ENCODE results near the gene IMMP2L. TPM values are rescaled to one million over a fixed set of nuclear protein-coding genes. Genes with fewer than 3 reads are reported as not detected.

Gene IMMP2L
- total RNA-seq, 1 donor from 2014 or later = 11.2 TPM

DNA sequence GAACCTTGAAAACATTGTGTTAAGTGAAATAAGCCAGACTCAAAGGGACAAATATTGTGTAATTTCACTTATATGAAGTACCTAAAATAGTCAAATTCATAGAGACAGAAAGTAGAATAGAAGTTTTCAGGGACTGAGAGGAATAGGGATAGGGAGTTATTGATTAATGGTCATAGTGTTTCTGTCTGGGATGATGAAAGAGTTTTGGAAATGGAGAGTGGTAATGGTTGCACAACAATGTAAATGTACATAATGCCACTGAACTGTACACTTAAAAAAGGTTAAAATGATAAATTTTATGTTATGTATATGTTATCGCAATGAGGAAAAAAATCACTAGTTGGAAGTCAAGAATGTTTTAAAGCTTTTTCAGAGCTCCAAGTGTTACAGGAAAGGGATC is 33.5 kb upstream of the IMMP2L start:
- H3K4me3 Mint-ChIP-seq (ENCODE audit: unreplicated experiment) = no peak overlapping the region
- H3K4me1 Mint-ChIP-seq (ENCODE audit: unreplicated experiment) = no peaks in the 10 kb centered on the region
- H3K27ac Mint-ChIP-seq (ENCODE audit: unreplicated experiment) = no peak overlapping the region
- TF ChIP-seq, protein P1, sequence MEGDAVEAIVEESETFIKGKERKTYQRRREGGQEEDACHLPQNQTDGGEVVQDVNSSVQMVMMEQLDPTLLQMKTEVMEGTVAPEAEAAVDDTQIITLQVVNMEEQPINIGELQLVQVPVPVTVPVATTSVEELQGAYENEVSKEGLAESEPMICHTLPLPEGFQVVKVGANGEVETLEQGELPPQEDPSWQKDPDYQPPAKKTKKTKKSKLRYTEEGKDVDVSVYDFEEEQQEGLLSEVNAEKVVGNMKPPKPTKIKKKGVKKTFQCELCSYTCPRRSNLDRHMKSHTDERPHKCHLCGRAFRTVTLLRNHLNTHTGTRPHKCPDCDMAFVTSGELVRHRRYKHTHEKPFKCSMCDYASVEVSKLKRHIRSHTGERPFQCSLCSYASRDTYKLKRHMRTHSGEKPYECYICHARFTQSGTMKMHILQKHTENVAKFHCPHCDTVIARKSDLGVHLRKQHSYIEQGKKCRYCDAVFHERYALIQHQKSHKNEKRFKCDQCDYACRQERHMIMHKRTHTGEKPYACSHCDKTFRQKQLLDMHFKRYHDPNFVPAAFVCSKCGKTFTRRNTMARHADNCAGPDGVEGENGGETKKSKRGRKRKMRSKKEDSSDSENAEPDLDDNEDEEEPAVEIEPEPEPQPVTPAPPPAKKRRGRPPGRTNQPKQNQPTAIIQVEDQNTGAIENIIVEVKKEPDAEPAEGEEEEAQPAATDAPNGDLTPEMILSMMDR (IDR thresholded peaks at IDR 0.05; ENCODE audit: unreplicated experiment) = no peak
- no peaks in the 10 kb centered on the region for H3K27me3 Mint-ChIP-seq (ENCODE audit: unreplicated experiment)
- H3K9me3 Mint-ChIP-seq (ENCODE audit: unreplicated experiment) = no peaks in the 10 kb centered on the region
- DNase-seq (ENCODE audit: low spot score) = no peak
- H3K36me3 Mint-ChIP-seq (ENCODE audit: low read depth, unreplicated experiment) = no peaks in the 10 kb centered on the region

DNA sequence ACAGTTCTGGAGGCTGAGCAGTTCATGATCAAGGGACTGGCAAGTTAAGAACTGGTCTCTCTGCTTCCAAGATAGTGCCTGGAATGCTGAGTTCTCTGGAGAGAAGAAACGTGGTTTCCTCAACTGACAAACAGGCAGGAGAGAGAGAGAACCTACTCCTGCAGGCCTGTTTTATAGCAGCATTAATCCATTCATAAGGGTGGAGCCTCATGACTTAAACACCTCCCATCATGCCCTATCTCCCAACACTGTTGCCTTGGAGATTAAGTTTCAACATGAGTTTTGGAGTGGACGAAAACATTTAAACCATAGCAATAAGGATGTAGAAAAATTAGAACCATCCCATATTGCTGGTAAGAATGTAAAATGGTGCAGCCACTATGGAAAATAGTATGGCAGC is 32.3 kb upstream of the IMMP2L start:
- Mint-ChIP-seq H3K27me3 (ENCODE audit: unreplicated experiment) (no peaks in the 10 kb centered on the region), H3K9me3 (ENCODE audit: unreplicated experiment) (no peaks in the 10 kb centered on the region), H3K36me3 (ENCODE audit: low read depth, unreplicated experiment) (no peaks in the 10 kb centered on the region), H3K27ac (ENCODE audit: unreplicated experiment) (no peak overlapping the region), H3K4me1 (ENCODE audit: unreplicated experiment) (no peaks in the 10 kb centered on the region), H3K4me3 (ENCODE audit: unreplicated experiment) (no peak overlapping the region)
- TF ChIP-seq, protein P1 (IDR thresholded peaks at IDR 0.05; ENCODE audit: unreplicated experiment) = no peak
- no peak for DNase-seq (ENCODE audit: low spot score)

DNA sequence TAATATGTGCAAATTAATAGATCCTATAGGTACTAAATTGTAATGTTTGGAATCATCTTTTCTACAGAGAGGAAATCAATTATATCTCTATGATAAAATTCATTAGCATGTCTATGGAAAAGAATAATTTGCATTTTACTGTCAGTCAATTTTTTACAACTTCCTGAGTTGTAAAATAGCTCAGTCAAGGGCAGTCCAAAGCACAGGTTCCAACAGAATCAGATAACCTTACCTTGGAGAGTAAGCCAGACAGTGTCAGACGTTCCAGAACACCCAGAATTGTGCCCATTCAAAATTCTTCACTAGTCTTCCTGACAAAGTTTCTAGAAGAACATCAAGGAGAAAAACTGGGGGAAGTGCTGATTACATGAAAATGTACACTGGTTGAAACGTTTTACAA is 31.1 kb upstream of the IMMP2L start:
- H3K27me3 Mint-ChIP-seq (ENCODE audit: unreplicated experiment) = no peaks in the 10 kb centered on the region
- H3K4me3 Mint-ChIP-seq (ENCODE audit: unreplicated experiment) = no peak overlapping the region
- no peaks in the 10 kb centered on the region for H3K36me3 Mint-ChIP-seq (ENCODE audit: low read depth, unreplicated experiment)
- TF ChIP-seq, protein P1 (IDR thresholded peaks at IDR 0.05; ENCODE audit: unreplicated experiment) = no peak
- DNase-seq (ENCODE audit: low spot score) = no peak
- no peaks in the 10 kb centered on the region for H3K9me3 Mint-ChIP-seq (ENCODE audit: unreplicated experiment)
- H3K4me1 Mint-ChIP-seq (ENCODE audit: unreplicated experiment) = no peaks in the 10 kb centered on the region
- no peak overlapping the region for H3K27ac Mint-ChIP-seq (ENCODE audit: unreplicated experiment)

DNA sequence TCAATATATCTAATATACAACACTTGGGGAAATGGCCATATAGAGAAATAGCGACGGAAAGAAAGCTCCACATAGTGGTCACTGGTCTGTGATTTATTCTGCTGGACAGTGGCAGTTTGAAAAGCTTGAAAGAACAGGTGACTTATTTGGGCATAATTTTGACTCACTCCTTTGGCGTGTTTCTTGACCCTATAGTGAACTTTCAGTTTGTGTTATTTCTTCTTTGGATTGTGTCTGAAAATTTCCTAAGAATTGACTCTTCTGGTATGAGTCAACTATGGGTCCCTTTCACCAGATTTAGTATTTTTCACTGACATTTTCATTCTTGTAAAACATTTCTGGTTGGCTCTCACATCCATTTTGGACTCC is 25.8 kb upstream of the IMMP2L start:
- no peaks in the 10 kb centered on the region for H3K4me1 Mint-ChIP-seq (ENCODE audit: unreplicated experiment)
- H3K27me3 Mint-ChIP-seq (ENCODE audit: unreplicated experiment) = no peaks in the 10 kb centered on the region
- no peak overlapping the region for H3K27ac Mint-ChIP-seq (ENCODE audit: unreplicated experiment)
- no peaks in the 10 kb centered on the region for H3K36me3 Mint-ChIP-seq (ENCODE audit: low read depth, unreplicated experiment)
- DNase-seq (ENCODE audit: low spot score) = no peak
- no peaks in the 10 kb centered on the region for H3K9me3 Mint-ChIP-seq (ENCODE audit: unreplicated experiment)
- TF ChIP-seq, protein P1 (IDR thresholded peaks at IDR 0.05; ENCODE audit: unreplicated experiment) = no peak
- no peak overlapping the region for H3K4me3 Mint-ChIP-seq (ENCODE audit: unreplicated experiment)

DNA sequence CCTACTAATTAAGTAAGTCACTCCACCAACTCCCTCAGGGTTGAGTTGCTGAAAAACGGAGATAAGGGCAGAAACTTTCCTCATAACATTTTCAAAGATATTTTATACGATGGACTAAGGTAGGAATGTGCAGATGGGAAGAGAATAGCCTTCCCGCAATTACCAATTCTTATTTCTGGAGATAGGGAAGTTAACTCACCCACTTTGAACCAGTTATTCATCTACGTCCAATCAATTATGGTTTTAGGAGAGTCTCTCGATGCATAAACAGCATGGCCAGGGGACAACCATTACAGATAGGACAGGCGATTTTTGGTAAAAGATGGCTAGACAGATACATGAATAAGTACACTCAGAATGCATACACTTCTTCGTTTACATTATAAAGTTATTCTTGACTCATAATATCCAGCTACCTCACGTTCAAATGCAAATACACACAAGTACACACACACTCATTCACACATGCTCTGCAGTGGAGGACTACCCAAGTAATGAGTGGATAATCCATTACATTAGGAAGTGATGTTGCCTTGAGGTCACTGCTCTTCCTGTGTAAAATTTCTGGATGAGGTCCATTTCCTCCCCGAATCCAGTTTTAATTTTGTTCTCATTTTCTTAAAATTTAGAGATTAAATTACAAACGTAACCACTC is 25.2 kb upstream of the IMMP2L start:
- Mint-ChIP-seq H3K9me3 (ENCODE audit: unreplicated experiment) (no peaks in the 10 kb centered on the region), H3K27me3 (ENCODE audit: unreplicated experiment) (no peaks in the 10 kb centered on the region), H3K4me1 (ENCODE audit: unreplicated experiment) (no peaks in the 10 kb centered on the region), H3K27ac (ENCODE audit: unreplicated experiment) (no peak overlapping the region), H3K36me3 (ENCODE audit: low read depth, unreplicated experiment) (no peaks in the 10 kb centered on the region), H3K4me3 (ENCODE audit: unreplicated experiment) (no peak overlapping the region)
- TF ChIP-seq, protein P1 (IDR thresholded peaks at IDR 0.05; ENCODE audit: unreplicated experiment) = no peak
- no peak for DNase-seq (ENCODE audit: low spot score)
